ENCODE measurements around the gene ACTR5. TPM values are rescaled to one million over a fixed set of nuclear protein-coding genes. Genes with fewer than 3 reads are reported as not detected.

Gene ACTR5
- polyA plus RNA-seq, 2 donors, result 5.2 to 6.3 TPM

DNA sequence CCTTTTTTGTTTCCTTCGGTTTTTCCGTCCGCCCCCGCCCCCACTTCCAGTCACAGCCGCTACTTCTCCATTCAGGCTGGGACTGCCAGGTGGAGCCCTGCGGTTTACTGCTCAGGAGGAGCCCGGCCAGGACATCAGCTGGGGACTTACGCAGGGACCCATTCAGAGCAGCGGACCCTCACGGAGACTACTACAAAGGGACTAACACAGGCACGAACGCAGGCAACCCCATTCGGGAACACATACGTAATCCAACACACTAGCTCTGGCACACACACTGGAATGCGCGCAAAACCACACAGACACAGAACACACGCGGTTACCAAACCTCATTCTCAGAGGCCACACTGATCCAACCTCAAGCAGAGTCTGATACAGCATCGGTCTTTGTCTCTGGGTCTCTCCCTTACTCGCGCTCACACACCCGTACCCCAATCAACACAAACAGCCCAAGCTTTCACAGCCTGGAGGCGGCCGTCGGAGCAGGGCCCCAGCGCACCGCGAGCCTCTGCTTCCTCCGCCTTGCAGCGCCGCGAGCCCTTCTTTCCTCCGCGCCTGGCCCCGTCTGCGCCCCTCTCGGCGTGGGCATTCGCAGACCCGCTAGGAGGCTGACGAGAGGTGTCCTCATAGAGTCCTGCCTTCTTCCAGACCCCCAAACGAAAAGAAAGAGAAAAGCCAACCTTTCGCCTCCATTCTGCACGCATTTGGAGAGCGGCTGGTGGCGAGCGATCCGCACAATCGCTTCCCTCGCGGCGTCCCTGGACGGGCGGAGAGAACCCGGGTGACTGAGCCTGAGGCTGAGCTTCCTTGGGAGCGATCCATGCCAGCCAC is 25.0 kb upstream of the ACTR5 start:
- Histone ChIP-seq H3K4me1 (ENCODE audit: control insufficient read depth in 2 of 2, insufficient read depth in 2 of 2, low read length in 1 of 2) (peaks cover 9 to 21% of the 10 kb centered on the region in 2 donors), H3K27me3 (ENCODE audit: control insufficient read depth in 1 of 2, insufficient read depth in 2 of 2, low read length in 2 of 2) (peaks cover 28 to 57% of the 10 kb centered on the region in 2 donors), H3K27ac (ENCODE audit: low read depth in 2 of 2, low read length in 1 of 2) (no peak overlapping the region), H3K4me3 (ENCODE audit: low read depth in 1 of 2, low read length in 2 of 2) (no peak overlapping the region), H3K36me3 (ENCODE audit: control insufficient read depth in 2 of 2, insufficient read depth in 2 of 2, low read length in 1 of 2) (no peaks in the 10 kb centered on the region), H3K9me3 (ENCODE audit: control insufficient read depth in 2 of 2, insufficient read depth in 1 of 2, low read depth in 1 of 2, low read length in 1 of 2) (peaks cover 2 to 23% of the 10 kb centered on the region in 2 donors)
- 2 to 3% methylated on average over 56 of the region's 56 CpGs for WGBS, 2 donors

DNA sequence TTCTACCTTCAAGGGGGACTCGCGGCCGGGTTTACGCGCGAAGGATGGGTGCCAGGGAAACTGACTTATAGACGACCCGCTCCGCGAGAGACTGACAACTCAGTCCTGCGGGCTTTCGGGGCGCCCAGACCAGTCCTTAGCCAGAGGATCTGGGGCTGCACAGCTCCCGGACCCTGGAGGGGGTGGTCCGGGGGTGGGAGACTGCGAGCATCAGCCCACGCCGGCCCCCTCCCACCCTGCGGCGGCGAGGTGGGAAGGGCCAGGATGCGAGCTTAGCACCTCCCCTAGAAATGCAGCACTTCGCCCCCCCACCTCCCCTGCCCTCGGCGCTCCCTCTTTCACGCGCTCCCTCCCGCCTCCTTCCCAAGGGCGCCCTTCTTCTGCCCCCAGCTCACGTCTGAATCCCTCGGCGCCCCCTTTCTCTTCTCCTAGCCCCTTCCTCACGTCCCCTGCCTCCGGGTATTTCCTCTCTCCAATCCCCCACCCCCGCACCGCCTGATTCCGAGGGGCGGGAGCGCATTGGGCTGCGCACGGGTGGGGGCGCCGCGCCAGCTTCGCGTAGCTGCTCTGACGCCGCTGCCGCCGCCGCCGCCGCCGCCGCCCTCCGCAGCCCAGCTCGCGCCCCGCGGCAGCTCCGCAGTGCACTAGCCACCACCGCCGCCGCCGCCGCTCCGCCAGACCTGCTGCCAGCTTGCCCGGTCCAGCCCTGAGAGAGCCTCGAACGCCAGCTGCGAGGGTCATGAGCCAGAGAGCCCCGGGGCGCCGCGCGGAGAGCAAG is 24.2 kb upstream of the ACTR5 start, which contains the start of gene SLC32A1:
SLC32A1 (plus strand) TSS at position 639 of the 778 bp plus-strand sequence. CDS start 239 bp downstream, outside the sequence.
- WGBS, 2 donors, result 1 to 2% methylated on average over 41 to 76 of the region's 76 CpGs
- H3K4me1 ChIP-seq (ENCODE audit: control insufficient read depth in 2 of 2, insufficient read depth in 2 of 2, low read length in 1 of 2), result peaks cover 11 to 23% of the 10 kb centered on the region in 2 donors
- H3K9me3 ChIP-seq (ENCODE audit: control insufficient read depth in 2 of 2, insufficient read depth in 1 of 2, low read depth in 1 of 2, low read length in 1 of 2), result peaks cover 2 to 25% of the 10 kb centered on the region in 2 donors
- H3K27ac ChIP-seq (ENCODE audit: low read depth in 2 of 2, low read length in 1 of 2), result no peak within 1 kb of the TSS
- H3K4me3 ChIP-seq (ENCODE audit: low read depth in 1 of 2, low read length in 2 of 2), result no peak within 1 kb of the TSS
- H3K36me3 ChIP-seq (ENCODE audit: control insufficient read depth in 2 of 2, insufficient read depth in 2 of 2, low read length in 1 of 2), result no peaks in the 10 kb centered on the region
- H3K27me3 ChIP-seq (ENCODE audit: control insufficient read depth in 1 of 2, insufficient read depth in 2 of 2, low read length in 2 of 2), result peaks cover 29 to 65% of the 10 kb centered on the region in 2 donors

GRCh38 chr20:38724626-38725147 is 23.6 kb upstream of the ACTR5 start:
- peaks cover 2 to 25% of the 10 kb centered on the region in 2 donors for H3K9me3 ChIP-seq (ENCODE audit: control insufficient read depth in 2 of 2, insufficient read depth in 1 of 2, low read depth in 1 of 2, low read length in 1 of 2)
- H3K4me1 ChIP-seq (ENCODE audit: control insufficient read depth in 2 of 2, insufficient read depth in 2 of 2, low read length in 1 of 2), result peaks cover 11 to 23% of the 10 kb centered on the region in 2 donors
- H3K27me3 ChIP-seq (ENCODE audit: control insufficient read depth in 1 of 2, insufficient read depth in 2 of 2, low read length in 2 of 2), result peaks cover 32 to 70% of the 10 kb centered on the region in 2 donors
- 4% methylated on average over 43 to 46 of the region's 46 CpGs for WGBS, 2 donors
- no peak overlapping the region for H3K4me3 ChIP-seq (ENCODE audit: low read depth in 1 of 2, low read length in 2 of 2)
- no peaks in the 10 kb centered on the region for H3K36me3 ChIP-seq (ENCODE audit: control insufficient read depth in 2 of 2, insufficient read depth in 2 of 2, low read length in 1 of 2)
- H3K27ac ChIP-seq (ENCODE audit: low read depth in 2 of 2, low read length in 1 of 2), result no peak overlapping the region

GRCh38 chr20:38725148-38725901 is 22.9 kb upstream of the ACTR5 start:
- Histone ChIP-seq H3K36me3 (ENCODE audit: control insufficient read depth in 2 of 2, insufficient read depth in 2 of 2, low read length in 1 of 2) (no peaks in the 10 kb centered on the region), H3K4me3 (ENCODE audit: low read depth in 1 of 2, low read length in 2 of 2) (no peak overlapping the region), H3K4me1 (ENCODE audit: control insufficient read depth in 2 of 2, insufficient read depth in 2 of 2, low read length in 1 of 2) (peaks cover 12 to 26% of the 10 kb centered on the region in 2 donors), H3K27me3 (ENCODE audit: control insufficient read depth in 1 of 2, insufficient read depth in 2 of 2, low read length in 2 of 2) (peaks cover 32 to 76% of the 10 kb centered on the region in 2 donors), H3K27ac (ENCODE audit: low read depth in 2 of 2, low read length in 1 of 2) (no peak overlapping the region), H3K9me3 (ENCODE audit: control insufficient read depth in 2 of 2, insufficient read depth in 1 of 2, low read depth in 1 of 2, low read length in 1 of 2) (peaks cover 2 to 28% of the 10 kb centered on the region in 2 donors)
- 3 to 5% methylated on average over 32 to 35 of the region's 35 CpGs for WGBS, 2 donors

- H3K36me3 ChIP-seq (ENCODE audit: control insufficient read depth in 2 of 2, insufficient read depth in 2 of 2, low read length in 1 of 2), result no peaks in the 10 kb centered on the region
- peaks cover 32 to 84% of the 10 kb centered on the region in 2 donors for H3K27me3 ChIP-seq (ENCODE audit: control insufficient read depth in 1 of 2, insufficient read depth in 2 of 2, low read length in 2 of 2)
- peaks cover 14 to 35% of the 10 kb centered on the region in 2 donors for H3K4me1 ChIP-seq (ENCODE audit: control insufficient read depth in 2 of 2, insufficient read depth in 2 of 2, low read length in 1 of 2)
- 15% methylated on average over 53 of the region's 53 CpGs for WGBS, 2 donors
- H3K27ac ChIP-seq (ENCODE audit: low read depth in 2 of 2, low read length in 1 of 2), result no peak overlapping the region
- no peak overlapping the region for H3K4me3 ChIP-seq (ENCODE audit: low read depth in 1 of 2, low read length in 2 of 2)
- peaks cover 2 to 32% of the 10 kb centered on the region in 2 donors for H3K9me3 ChIP-seq (ENCODE audit: control insufficient read depth in 2 of 2, insufficient read depth in 1 of 2, low read depth in 1 of 2, low read length in 1 of 2)
Observed at GRCh38 chr20:38725931-38726803, 22.1 kb upstream of the ACTR5 start.

DNA sequence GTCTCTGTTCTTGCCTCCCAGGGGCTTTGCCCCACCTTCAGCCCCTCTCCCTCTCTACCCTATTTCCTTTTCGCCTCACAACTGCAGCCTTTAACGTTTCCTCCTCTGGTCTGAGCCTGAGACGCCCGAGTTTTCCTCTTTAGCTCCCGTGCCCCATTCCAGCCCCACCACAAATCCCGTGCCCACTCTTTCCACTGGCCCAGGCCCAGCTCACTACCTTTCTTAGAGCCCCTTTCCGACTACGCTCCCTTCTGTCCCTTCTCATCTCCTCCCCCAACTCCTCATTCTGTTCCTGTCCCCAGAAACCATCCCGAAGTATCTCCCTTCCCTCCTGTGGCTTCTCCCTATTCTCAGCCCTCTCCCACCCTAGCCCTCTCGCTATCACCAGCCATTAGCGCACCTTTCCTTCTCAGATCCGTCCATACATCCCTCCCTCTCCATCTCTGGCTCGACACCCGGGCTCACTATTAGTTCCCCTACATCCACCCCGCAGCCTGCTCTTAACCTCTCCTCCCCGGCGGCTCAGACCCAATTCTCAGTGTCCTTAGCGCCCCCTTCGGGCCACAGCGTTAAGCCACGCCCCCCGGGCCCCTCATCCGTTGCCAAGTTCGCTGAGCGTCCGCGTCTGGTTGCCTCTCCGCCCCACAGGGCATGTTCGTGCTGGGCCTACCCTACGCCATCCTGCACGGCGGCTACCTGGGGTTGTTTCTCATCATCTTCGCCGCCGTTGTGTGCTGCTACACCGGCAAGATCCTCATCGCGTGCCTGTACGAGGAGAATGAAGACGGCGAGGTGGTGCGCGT is 21.3 kb upstream of the ACTR5 start:
- Histone ChIP-seq H3K27ac (ENCODE audit: low read depth in 2 of 2, low read length in 1 of 2) (no peak overlapping the region), H3K4me3 (ENCODE audit: low read depth in 1 of 2, low read length in 2 of 2) (peak overlapping the region in 1 of 2 donors; percentile 16), H3K36me3 (ENCODE audit: control insufficient read depth in 2 of 2, insufficient read depth in 2 of 2, low read length in 1 of 2) (no peaks in the 10 kb centered on the region), H3K4me1 (ENCODE audit: control insufficient read depth in 2 of 2, insufficient read depth in 2 of 2, low read length in 1 of 2) (peaks cover 14 to 38% of the 10 kb centered on the region in 2 donors), H3K27me3 (ENCODE audit: control insufficient read depth in 1 of 2, insufficient read depth in 2 of 2, low read length in 2 of 2) (peaks cover 28 to 86% of the 10 kb centered on the region in 2 donors), H3K9me3 (ENCODE audit: control insufficient read depth in 2 of 2, insufficient read depth in 1 of 2, low read depth in 1 of 2, low read length in 1 of 2) (peaks cover 2 to 32% of the 10 kb centered on the region in 2 donors)
- 4 to 6% methylated on average over 43 of the region's 43 CpGs for WGBS, 2 donors

DNA sequence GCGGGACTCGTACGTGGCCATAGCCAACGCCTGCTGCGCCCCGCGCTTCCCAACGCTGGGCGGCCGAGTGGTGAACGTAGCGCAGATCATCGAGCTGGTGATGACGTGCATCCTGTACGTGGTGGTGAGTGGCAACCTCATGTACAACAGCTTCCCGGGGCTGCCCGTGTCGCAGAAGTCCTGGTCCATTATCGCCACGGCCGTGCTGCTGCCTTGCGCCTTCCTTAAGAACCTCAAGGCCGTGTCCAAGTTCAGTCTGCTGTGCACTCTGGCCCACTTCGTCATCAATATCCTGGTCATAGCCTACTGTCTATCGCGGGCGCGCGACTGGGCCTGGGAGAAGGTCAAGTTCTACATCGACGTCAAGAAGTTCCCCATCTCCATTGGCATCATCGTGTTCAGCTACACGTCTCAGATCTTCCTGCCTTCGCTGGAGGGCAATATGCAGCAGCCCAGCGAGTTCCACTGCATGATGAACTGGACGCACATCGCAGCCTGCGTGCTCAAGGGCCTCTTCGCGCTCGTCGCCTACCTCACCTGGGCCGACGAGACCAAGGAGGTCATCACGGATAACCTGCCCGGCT is 20.6 kb upstream of the ACTR5 start:
- peaks cover 28 to 80% of the 10 kb centered on the region in 2 donors for H3K27me3 ChIP-seq (ENCODE audit: control insufficient read depth in 1 of 2, insufficient read depth in 2 of 2, low read length in 2 of 2)
- H3K4me3 ChIP-seq (ENCODE audit: low read depth in 1 of 2, low read length in 2 of 2), result peak overlapping the region in 1 of 2 donors; percentile 16
- no peak overlapping the region for H3K27ac ChIP-seq (ENCODE audit: low read depth in 2 of 2, low read length in 1 of 2)
- peaks cover 2 to 32% of the 10 kb centered on the region in 2 donors for H3K9me3 ChIP-seq (ENCODE audit: control insufficient read depth in 2 of 2, insufficient read depth in 1 of 2, low read depth in 1 of 2, low read length in 1 of 2)
- H3K36me3 ChIP-seq (ENCODE audit: control insufficient read depth in 2 of 2, insufficient read depth in 2 of 2, low read length in 1 of 2), result no peaks in the 10 kb centered on the region
- H3K4me1 ChIP-seq (ENCODE audit: control insufficient read depth in 2 of 2, insufficient read depth in 2 of 2, low read length in 1 of 2), result peaks cover 14 to 38% of the 10 kb centered on the region in 2 donors
- 11 to 13% methylated on average over 46 of the region's 46 CpGs for WGBS, 2 donors

Data from esophagus (tissue), 2 donors.